GM21723 (cell line): ENCODE measurements around the gene OLFML2A.
"Not testable (repeated sequence)": the region's sequence is repeated elsewhere in the genome, so short reads cannot be mapped to it uniquely, and the experiment has no call there.

Source experiments
- ATAC-seq: cut with Tn5 transposase; IDR thresholded peaks from one replicate; pipeline ENCODE4 v1.9.1; 2021; ENCODE audit warnings: mild to moderate bottlenecking, moderate library complexity; ENCODE audit not compliant: unreplicated experiment

Gene OLFML2A

GRCh38 chr9:124760719-124761118, 16.2 kb upstream of the OLFML2A start:
- no peak for ATAC-seq

- ATAC-seq = no peak
Measured at GRCh38 chr9:124761196-124761595, 15.7 kb upstream of the OLFML2A start.

GRCh38 chr9:124761710-124762109, 15.2 kb upstream of the OLFML2A start:
- no peak for ATAC-seq

GRCh38 chr9:124762633-124763032, 14.3 kb upstream of the OLFML2A start:
- ATAC-seq = no peak

- ATAC-seq = no peak
Measured at GRCh38 chr9:124764774-124765438, 12.0 kb upstream of the OLFML2A start.

- ATAC-seq = no peak
Measured at GRCh38 chr9:124765439-124765835, 11.5 kb upstream of the OLFML2A start.

GRCh38 chr9:124766326-124766725, 10.6 kb upstream of the OLFML2A start:
- ATAC-seq = no peak

GRCh38 chr9:124766815-124767554, 9.9 kb upstream of the OLFML2A start:
- no peak for ATAC-seq

GRCh38 chr9:124767821-124768220, 9.1 kb upstream of the OLFML2A start:
- ATAC-seq = no peak

GRCh38 chr9:124768334-124768733, 8.6 kb upstream of the OLFML2A start:
- no peak for ATAC-seq

- ATAC-seq = no peak
Measured at GRCh38 chr9:124768750-124769548, 8.0 kb upstream of the OLFML2A start.

GRCh38 chr9:124769549-124770358, 7.2 kb upstream of the OLFML2A start:
- no peak for ATAC-seq

GRCh38 chr9:124770359-124771020, 6.4 kb upstream of the OLFML2A start:
- no peak for ATAC-seq

GRCh38 chr9:124771021-124771866, 5.7 kb upstream of the OLFML2A start, which contains the start of gene NR6A1:
NR6A1 (minus strand) TSS chr9:124771311.
- peak; percentile 89 for ATAC-seq

GRCh38 chr9:124771867-124772679, 4.9 kb upstream of the OLFML2A start:
- ATAC-seq = no peak

- not testable (repeated sequence) for ATAC-seq
Measured at GRCh38 chr9:124772877-124773276, 4.1 kb upstream of the OLFML2A start.

GRCh38 chr9:124773473-124774128, 3.3 kb upstream of the OLFML2A start:
- no peak for ATAC-seq
